ENCODE data around the gene SECISBP2. TPM values are rescaled to one million over a fixed set of nuclear protein-coding genes. Genes with fewer than 3 reads are reported as not detected.

The SECISBP2 gene
- total and polyA plus RNA-seq, 2 donors (not counting 1 experiment from before 2014, with no cell fraction given), result 56.6 to 124 TPM

- H2AFZ ChIP-seq (ENCODE audit: insufficient read depth, low read depth, low read length, poor library complexity, severe bottlenecking), result no peak overlapping the region
- Mint-ChIP-seq H3K9me3 (ENCODE audit: insufficient read depth) (no peaks in the 10 kb centered on the region), H3K4me3 (no peak overlapping the region), H3K27ac (no peak overlapping the region), H3K4me1 (peaks cover 32% of the 10 kb centered on the region), H3K27me3 (no peaks in the 10 kb centered on the region)
- no peaks in the 10 kb centered on the region for H3K4me1 ChIP-seq (ENCODE audit: control insufficient read depth in 2 of 2, insufficient read depth in 2 of 2, low read length in 2 of 2)
- no peak overlapping the region for H3K4me3 ChIP-seq (ENCODE audit: control extremely low read depth in 1 of 5, extremely low read depth in 1 of 5, insufficient read depth in 1 of 5, low read depth in 2 of 5, low read length in 4 of 5)
- POLR2A ChIA-PET, result no interaction called here
- intact Hi-C loops (cut with micrococcal nuclease), result no loop called here
- WGBS (ENCODE audit: insufficient coverage), result 80% methylated on average over 1 of the region's 3 CpGs
- H4K20me1 ChIP-seq (ENCODE audit: control insufficient read depth, insufficient read depth, low read length, poor library complexity, severe bottlenecking), result peaks cover 53% of the 10 kb centered on the region
- H3K79me2 ChIP-seq (ENCODE audit: control insufficient read depth, insufficient read depth, low read length), result peaks cover 74% of the 10 kb centered on the region
- H3K9ac ChIP-seq (ENCODE audit: low read length), result no peak overlapping the region
- ATAC-seq (ENCODE audit: low read depth) (no peak), DNase-seq (no peak)
- CTCF ChIA-PET, result interaction anchor here (0.9 to 1.9 kb wide), 3 partner anchors 92 to 272 kb away, joined by 3 to 9 read pairs (median 4); no protein-coding TSS in a partner anchor
- no peaks in the 10 kb centered on the region for H3K9me3 ChIP-seq (ENCODE audit: control extremely low read depth in 1 of 3, control insufficient read depth in 2 of 3, insufficient read depth in 1 of 3, low read length in 2 of 3)
- no peaks in the 10 kb centered on the region for H3K27me3 ChIP-seq (replicated peaks in 1 of 4; ENCODE audit: control extremely low read depth in 1 of 4, control insufficient read depth in 3 of 4, insufficient read depth in 4 of 4, low read length in 3 of 4)
- TF ChIP-seq, protein P1, sequence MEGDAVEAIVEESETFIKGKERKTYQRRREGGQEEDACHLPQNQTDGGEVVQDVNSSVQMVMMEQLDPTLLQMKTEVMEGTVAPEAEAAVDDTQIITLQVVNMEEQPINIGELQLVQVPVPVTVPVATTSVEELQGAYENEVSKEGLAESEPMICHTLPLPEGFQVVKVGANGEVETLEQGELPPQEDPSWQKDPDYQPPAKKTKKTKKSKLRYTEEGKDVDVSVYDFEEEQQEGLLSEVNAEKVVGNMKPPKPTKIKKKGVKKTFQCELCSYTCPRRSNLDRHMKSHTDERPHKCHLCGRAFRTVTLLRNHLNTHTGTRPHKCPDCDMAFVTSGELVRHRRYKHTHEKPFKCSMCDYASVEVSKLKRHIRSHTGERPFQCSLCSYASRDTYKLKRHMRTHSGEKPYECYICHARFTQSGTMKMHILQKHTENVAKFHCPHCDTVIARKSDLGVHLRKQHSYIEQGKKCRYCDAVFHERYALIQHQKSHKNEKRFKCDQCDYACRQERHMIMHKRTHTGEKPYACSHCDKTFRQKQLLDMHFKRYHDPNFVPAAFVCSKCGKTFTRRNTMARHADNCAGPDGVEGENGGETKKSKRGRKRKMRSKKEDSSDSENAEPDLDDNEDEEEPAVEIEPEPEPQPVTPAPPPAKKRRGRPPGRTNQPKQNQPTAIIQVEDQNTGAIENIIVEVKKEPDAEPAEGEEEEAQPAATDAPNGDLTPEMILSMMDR (IDR thresholded peaks at IDR 0.05), result no peak
- TF ChIP-seq EZH2 (IDR thresholded peaks at IDR 0.05; ENCODE audit: borderline replicate concordance, insufficient read depth, low read depth, low read length, poor library complexity, severe bottlenecking), result no peak
- H3K4me2 ChIP-seq (replicated peaks; ENCODE audit: low read depth, low read length, poor library complexity, severe bottlenecking), result no peak overlapping the region
- peaks cover 9 to 59% of the 10 kb centered on the region in 2 experiments for H3K36me3 ChIP-seq (replicated peaks in 1 of 2; ENCODE audit: control extremely low read depth in 1 of 2, control insufficient read depth in 1 of 2, extremely low read depth in 1 of 2, insufficient read depth in 2 of 2, low read length in 1 of 2)
- no peak overlapping the region for H3K27ac ChIP-seq (ENCODE audit: low read length in 2 of 2)
Measured at GRCh38 chr9:89325733-89326132, 7.4 kb downstream of the SECISBP2 start.

DNA sequence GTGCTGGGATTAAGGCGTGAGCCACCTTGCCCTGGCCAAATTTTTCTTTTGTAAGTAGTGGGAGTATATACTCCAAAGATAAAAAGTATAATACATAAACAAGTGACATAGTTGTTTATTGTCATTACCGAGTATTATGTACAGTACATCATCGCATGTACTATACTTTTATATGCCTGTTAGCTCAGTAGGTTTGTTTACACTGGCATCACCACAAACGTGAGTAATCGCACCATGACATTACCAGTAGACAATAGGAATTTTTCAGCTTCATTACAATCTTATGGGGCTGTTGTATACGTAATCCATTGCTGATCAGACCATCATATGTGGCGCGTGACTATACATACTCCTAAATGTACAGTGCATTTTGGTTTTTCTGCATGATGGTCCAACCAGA, 9.8 kb downstream of the SECISBP2 start:
- H3K27ac Mint-ChIP-seq, result no peak overlapping the region
- ChIA-PET POLR2A (no interaction called here), CTCF (no interaction called here)
- 100% methylated on average over 3 of the region's 8 CpGs for WGBS (ENCODE audit: insufficient coverage)
- H3K4me2 ChIP-seq (replicated peaks; ENCODE audit: low read depth, low read length, poor library complexity, severe bottlenecking), result no peak overlapping the region
- H3K36me3 ChIP-seq (replicated peaks in 1 of 2; ENCODE audit: control extremely low read depth in 1 of 2, control insufficient read depth in 1 of 2, extremely low read depth in 1 of 2, insufficient read depth in 2 of 2, low read length in 1 of 2), result peaks cover 11 to 69% of the 10 kb centered on the region in 2 experiments
- peaks cover 13% of the 10 kb centered on the region for H3K4me1 Mint-ChIP-seq
- H3K9me3 ChIP-seq (ENCODE audit: control extremely low read depth in 1 of 3, control insufficient read depth in 2 of 3, insufficient read depth in 1 of 3, low read length in 2 of 3), result no peaks in the 10 kb centered on the region
- H3K79me2 ChIP-seq (ENCODE audit: control insufficient read depth, insufficient read depth, low read length), result peaks cover 52% of the 10 kb centered on the region
- peaks cover 56% of the 10 kb centered on the region for H4K20me1 ChIP-seq (ENCODE audit: control insufficient read depth, insufficient read depth, low read length, poor library complexity, severe bottlenecking)
- DNase-seq (no peak), ATAC-seq (ENCODE audit: low read depth) (no peak)
- no peak overlapping the region for H2AFZ ChIP-seq (ENCODE audit: insufficient read depth, low read depth, low read length, poor library complexity, severe bottlenecking)
- intact Hi-C loops (cut with micrococcal nuclease), result no loop called here
- no peak overlapping the region for H3K4me3 Mint-ChIP-seq
- H3K9me3 Mint-ChIP-seq (ENCODE audit: insufficient read depth), result no peaks in the 10 kb centered on the region
- no peaks in the 10 kb centered on the region for H3K4me1 ChIP-seq (ENCODE audit: control insufficient read depth in 2 of 2, insufficient read depth in 2 of 2, low read length in 2 of 2)
- H3K9ac ChIP-seq (ENCODE audit: low read length), result no peak overlapping the region
- H3K27me3 Mint-ChIP-seq, result no peaks in the 10 kb centered on the region
- TF ChIP-seq EZH2 (IDR thresholded peaks at IDR 0.05; ENCODE audit: borderline replicate concordance, insufficient read depth, low read depth, low read length, poor library complexity, severe bottlenecking), result no peak
- TF ChIP-seq, protein P1 (IDR thresholded peaks at IDR 0.05), result no peak
- H3K27me3 ChIP-seq (replicated peaks in 1 of 4; ENCODE audit: control extremely low read depth in 1 of 4, control insufficient read depth in 3 of 4, insufficient read depth in 4 of 4, low read length in 3 of 4), result no peaks in the 10 kb centered on the region
- H3K27ac ChIP-seq (ENCODE audit: low read length in 2 of 2), result no peak overlapping the region
- H3K4me3 ChIP-seq (ENCODE audit: control extremely low read depth in 1 of 5, extremely low read depth in 1 of 5, insufficient read depth in 1 of 5, low read depth in 2 of 5, low read length in 4 of 5), result no peak overlapping the region
